Right lobe of liver (tissue), 6 donors: ENCODE measurements around the gene TCOF1. TPM values are rescaled to one million over a fixed set of nuclear protein-coding genes. Genes with fewer than 3 reads are reported as not detected.

Experiments used
- ATAC-seq, 4 donors: fragments of 200-7000 bp; cut with Tn5 transposase; one replicate each; pipeline ENCODE4 v1.9.1; 2020; ENCODE audit warnings: mild to moderate bottlenecking in 4 of 4, moderate library complexity in 4 of 4
- DNase-seq, 3 donors: peaks; one replicate each; pipeline ENCODE4 v3.0.0-alpha.2; 2020
- H3K27ac ChIP-seq, 3 donors: fragments of 200-600 bp; one replicate each; pipeline ENCODE4 v1.8.0; 2022
- H3K27me3 ChIP-seq, 2 donors: fragments of 200-600 bp; one replicate each; pipeline ENCODE4 v1.8.0; 2022
- H3K36me3 ChIP-seq, 4 donors: fragments of 200-600 bp; sonication (generic) in 1 of 4; one replicate each; pipeline versions ENCODE4 v1.5.1 to v1.8.0; 2017 to 2022; ENCODE audit warnings: control low read depth in 1 of 4
- H3K4me1 ChIP-seq, 4 donors: fragments of 200-600 bp; sonication (generic) in 1 of 4; one replicate each; pipeline versions ENCODE4 v1.5.1 to v1.8.0; 2017 to 2022; ENCODE audit warnings: control low read depth in 1 of 4
- H3K4me3 ChIP-seq, 3 donors: fragments of 200-600 bp; one replicate each; pipeline ENCODE4 v1.8.0; 2022
- H3K9me3 ChIP-seq, 4 donors: fragments of 200-600 bp; sonication (generic) in 1 of 4; one replicate each; pipeline versions ENCODE4 v1.5.1 to v1.8.0; 2017 to 2022; ENCODE audit warnings: control low read depth in 1 of 4
- CTCF ChIP-seq, 4 donors: fragments of 200-600 bp in 3 of 4; fragments of 450-650 bp in 1 of 4; IDR thresholded peaks; one replicate each; pipeline versions ENCODE4 v1.5.1 to v1.8.0; 2016 to 2022; ENCODE audit warnings: antibody characterized with exemption in 4 of 4, mild to moderate bottlenecking in 2 of 4
- POLR2A ChIP-seq: fragments of 450-650 bp; IDR thresholded peaks from one replicate; pipeline ENCODE4 v1.6.1; 2017; ENCODE audit warnings: antibody characterized with exemption, mild to moderate bottlenecking
- WGBS: methylation state at CpG from one replicate; pipeline ENCODE4 v1.1.6; 2018; ENCODE audit warnings: low coverage, low lambda C conversion rate; ENCODE audit not compliant: insufficient coverage; ENCODE audit errors: missing lambda C conversion rate; 5-methylcytosine and 5-hydroxymethylcytosine counted together
- intact Hi-C, 2 donors: fragments of 100-400 bp; cut with DNase I; formaldehyde crosslinking; loops; one replicate each; pipeline versions ENCODE4 v1.11.2 to v1.14.1; 2022
- total RNA-seq, 6 experiments: library from RNA; depleted of rRNA in 2 of 6; stranded (reverse); fragments of >200 nt in 2 of 6; fragmentation: NEBNext Ultra II Directional in 3 of 6; extraction: Animal tissue kit (Norgen Biotek cat#: 25700) in 3 of 6; gene quantifications; one replicate each; pipeline versions ENCODE4 v1.1.0 to v1.2.4, GENCODE V29; 2016 to 2023
- donor health status: DM: no; HTN: yes; CAD: no.
- donor health status: DM: no; HTN: no; CAD: no.
- donor health status: DM: no; HTN: no; CAD: no.
- donor health status: DM: no; HTN: yes; CAD: no.
- donor health status: DM: no; HTN: yes; CAD: no.

Gene TCOF1
- total RNA-seq, 6 experiments from 2014 or later = 6.7 to 12.0 (median 8.9) TPM

GRCh38 chr5:150441813-150442698 is 84.6 kb downstream of the TCOF1 start:
- Histone ChIP-seq H3K27ac (no peak overlapping the region), H3K36me3 (peaks cover 18 to 42% (median 32%) of the 10 kb centered on the region in 4 donors), H3K9me3 (no peaks in the 10 kb centered on the region), H3K27me3 (no peaks in the 10 kb centered on the region), H3K4me3 (no peak overlapping the region), H3K4me1 (no peaks in the 10 kb centered on the region)
- 48% methylated on average over 12 of the region's 18 CpGs for WGBS
- intact Hi-C loops = no loop called here
- ATAC-seq (peak in 3 of 4 donors; percentile 11 to 15 (median 14)), DNase-seq (peak in 1 of 3 donors; percentile 39)
- TF ChIP-seq CTCF (IDR thresholded peaks at IDR 0.05) (no peak), POLR2A (no peak)

- H3K27ac ChIP-seq = no peak overlapping the region
- H3K4me3 ChIP-seq = no peak overlapping the region
- H3K4me1 ChIP-seq = no peaks in the 10 kb centered on the region
- peaks cover 24 to 48% (median 37%) of the 10 kb centered on the region in 4 donors for H3K36me3 ChIP-seq
- intact Hi-C loops = no loop called here
- ATAC-seq (no peak), DNase-seq (peak in 1 of 3 donors; percentile 5)
- no peaks in the 10 kb centered on the region for H3K27me3 ChIP-seq
- H3K9me3 ChIP-seq = no peaks in the 10 kb centered on the region
- 72% methylated on average over 5 of the region's 6 CpGs for WGBS
- TF ChIP-seq POLR2A (no peak), CTCF (IDR thresholded peaks at IDR 0.05) (no peak)
Observed at GRCh38 chr5:150442699-150443080, 85.2 kb downstream of the TCOF1 start.

GRCh38 chr5:150443242-150444075 is 86.0 kb downstream of the TCOF1 start:
- no peak for ATAC-seq
- H3K27ac ChIP-seq = no peak overlapping the region
- WGBS = 78% methylated on average over 13 of the region's 15 CpGs
- peaks cover 25 to 50% (median 38%) of the 10 kb centered on the region in 4 donors for H3K36me3 ChIP-seq
- intact Hi-C loops = no loop called here
- H3K9me3 ChIP-seq = no peaks in the 10 kb centered on the region
- TF ChIP-seq POLR2A = no peak
- TF ChIP-seq CTCF (IDR thresholded peaks at IDR 0.05) = no peak
- H3K27me3 ChIP-seq = no peaks in the 10 kb centered on the region
- DNase-seq = peak in 1 of 3 donors; percentile 15
- no peak overlapping the region for H3K4me3 ChIP-seq
- H3K4me1 ChIP-seq = peaks cover 0 to 6% (median 0%) of the 10 kb centered on the region in 4 donors

GRCh38 chr5:150444770-150445169 is 87.3 kb downstream of the TCOF1 start:
- H3K27me3 ChIP-seq = no peaks in the 10 kb centered on the region
- no peak for DNase-seq
- no peaks in the 10 kb centered on the region for H3K9me3 ChIP-seq
- no peak overlapping the region for H3K4me3 ChIP-seq
- TF ChIP-seq CTCF (IDR thresholded peaks at IDR 0.05) (no peak), POLR2A (no peak)
- peaks cover 25 to 50% (median 38%) of the 10 kb centered on the region in 4 donors for H3K36me3 ChIP-seq
- ATAC-seq = no peak
- intact Hi-C loops = no loop called here
- H3K4me1 ChIP-seq = peaks cover 0 to 10% (median 0%) of the 10 kb centered on the region in 4 donors
- H3K27ac ChIP-seq = no peak overlapping the region
- 67% methylated on average over 3 of the region's 9 CpGs for WGBS
